Sciatic nerve (tissue), 2 donors: ENCODE measurements around the gene TMEM238. TPM values are rescaled to one million over a fixed set of nuclear protein-coding genes. Genes with fewer than 3 reads are reported as not detected.
A peak's percentile ranks its signal among the peaks of the same experiment; 100 is the strongest.
"Not testable (repeated sequence)": the region's sequence is repeated elsewhere in the genome, so short reads cannot be mapped to it uniquely, and the experiment has no call there.

Source experiments
- ATAC-seq: fragments of 200-7000 bp; cut with Tn5 transposase; one replicate; pipeline ENCODE4 v1.9.1; 2020; ENCODE audit warnings: mild to moderate bottlenecking, moderate library complexity
- DNase-seq: peaks from one replicate; pipeline ENCODE4 v3.0.0-alpha.2; 2020; ENCODE audit warnings: low spot score
- intact Hi-C: fragments of 100-400 bp; cut with DNase I; formaldehyde crosslinking; loops from one replicate; pipeline ENCODE4 v1.14.2; 2022
- total RNA-seq: library from RNA; stranded (reverse); fragmentation: NEBNext Ultra II Directional; extraction: Animal tissue kit (Norgen Biotek cat#: 25700); gene quantifications from one replicate; pipeline ENCODE4 v1.2.1, GENCODE V29; 2021
- donor health status: DM: no; HTN: no; CAD: no.
- donor health status: DM: no; HTN: no; CAD: no.

The TMEM238 gene
- total RNA-seq, 1 donor from 2014 or later = 2.9 TPM

DNA sequence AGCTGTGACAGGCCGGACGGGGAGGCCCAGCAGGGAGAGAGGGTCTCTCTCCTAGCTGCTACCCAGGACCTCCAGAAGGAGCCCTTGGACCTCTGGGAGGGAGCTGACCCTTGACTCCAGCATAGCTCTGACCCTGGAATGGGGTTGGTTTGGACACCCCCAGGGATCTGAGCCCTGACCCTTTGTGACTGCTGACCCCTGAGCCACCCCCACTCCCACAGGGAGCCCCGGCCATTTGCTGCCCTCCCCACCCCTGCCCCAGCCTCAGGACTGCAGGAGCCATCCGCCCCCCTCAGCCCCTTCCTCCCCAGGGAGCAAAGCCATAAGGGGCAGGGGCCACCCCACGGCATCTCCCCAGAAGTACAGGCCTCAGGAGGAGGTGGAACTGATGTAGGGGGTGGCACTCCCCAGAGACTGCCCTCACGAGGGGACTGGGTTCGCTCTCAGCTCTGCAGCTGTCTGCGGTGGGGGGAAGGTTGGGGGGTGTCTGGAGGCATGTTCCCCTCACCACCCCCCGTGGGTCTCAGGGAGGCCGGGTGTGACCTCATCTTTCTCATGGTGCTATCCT, 36.6 kb downstream of the TMEM238 start:
- intact Hi-C loops = no loop called here
- DNase-seq (no peak), ATAC-seq (no peak)

DNA sequence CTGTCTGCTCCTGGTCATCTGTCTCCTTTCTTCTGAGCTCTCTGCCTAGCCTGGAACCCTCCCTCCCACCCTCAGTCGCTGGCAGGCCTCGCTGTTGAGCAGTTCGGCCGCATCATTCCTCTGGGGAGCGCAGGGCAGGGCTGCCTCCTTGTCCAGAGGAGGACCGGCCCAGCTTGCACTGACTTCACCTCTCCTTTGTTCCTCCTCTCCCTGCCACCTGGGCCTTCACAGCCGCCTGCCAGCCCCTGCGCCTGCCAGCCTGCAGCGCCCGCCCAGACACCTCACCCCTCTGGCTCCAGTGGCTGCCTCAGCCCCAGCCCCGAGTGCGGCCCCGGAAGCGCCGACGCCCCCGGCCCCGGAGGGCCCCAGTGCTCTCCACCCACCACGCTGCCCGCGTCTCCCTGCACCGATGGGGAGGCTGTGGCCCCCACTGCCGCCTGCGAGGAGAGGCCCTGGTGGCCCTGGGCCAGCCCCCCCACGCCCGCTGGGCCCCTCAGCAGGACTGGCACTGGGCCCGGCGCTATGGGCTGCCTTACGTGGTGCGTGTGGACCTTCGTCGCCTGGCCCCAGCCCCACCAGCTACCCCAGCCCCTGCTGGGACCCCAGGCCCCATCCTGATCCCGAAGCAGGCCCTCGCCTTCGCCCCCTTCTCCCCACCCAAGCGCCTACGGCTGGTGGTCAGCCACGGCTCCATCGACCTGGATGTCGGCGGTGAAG, 37.2 kb downstream of the TMEM238 start:
- ATAC-seq (peak; percentile 23), DNase-seq (no peak)
- intact Hi-C loops = no loop called here

DNA sequence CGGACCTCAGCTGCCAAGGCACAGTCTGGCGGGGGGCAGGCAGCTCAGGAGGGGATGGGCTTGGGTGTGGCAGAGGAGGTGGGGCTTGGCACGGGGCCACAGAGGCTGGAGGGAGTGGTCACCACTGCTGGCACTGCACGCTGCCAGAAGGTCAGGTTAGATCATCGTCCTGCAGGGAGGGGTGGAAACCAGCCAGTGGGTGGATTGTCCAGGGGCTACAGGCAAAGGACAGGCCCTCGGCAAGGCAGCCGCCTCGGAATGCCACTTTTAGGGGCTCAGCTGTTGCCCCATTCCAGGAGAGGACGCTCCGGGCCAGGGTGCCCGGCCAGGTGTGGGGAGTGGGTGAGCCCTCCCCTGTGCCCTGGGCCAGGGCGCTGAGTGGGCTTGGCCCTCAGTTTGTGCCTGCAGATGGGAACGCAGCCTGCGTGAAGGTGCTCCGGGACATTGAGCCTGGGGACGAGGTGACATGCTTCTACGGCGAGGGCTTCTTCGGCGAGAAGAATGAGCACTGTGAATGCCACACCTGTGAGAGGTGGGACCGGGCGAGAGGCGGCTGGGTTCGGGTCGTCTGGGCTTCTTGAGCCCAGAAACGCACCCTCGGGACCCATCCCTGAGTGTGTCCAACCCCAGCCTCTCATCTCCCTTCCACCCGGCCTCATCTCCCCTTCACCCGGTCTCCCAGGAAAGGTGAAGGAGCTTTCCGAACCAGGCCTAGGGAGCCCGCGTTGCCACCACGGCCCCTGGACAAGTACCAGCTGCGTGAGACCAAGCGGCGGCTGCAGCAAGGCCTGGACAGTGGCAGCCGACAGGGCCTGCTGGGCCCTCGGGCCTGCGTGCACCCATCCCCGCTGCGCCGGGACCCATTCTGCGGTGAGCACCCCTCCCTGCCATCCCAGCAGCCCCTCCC, 38.0 kb downstream of the TMEM238 start:
- ATAC-seq (peak; percentile 55), DNase-seq (peak; percentile 81)
- intact Hi-C loops = no loop called here

DNA sequence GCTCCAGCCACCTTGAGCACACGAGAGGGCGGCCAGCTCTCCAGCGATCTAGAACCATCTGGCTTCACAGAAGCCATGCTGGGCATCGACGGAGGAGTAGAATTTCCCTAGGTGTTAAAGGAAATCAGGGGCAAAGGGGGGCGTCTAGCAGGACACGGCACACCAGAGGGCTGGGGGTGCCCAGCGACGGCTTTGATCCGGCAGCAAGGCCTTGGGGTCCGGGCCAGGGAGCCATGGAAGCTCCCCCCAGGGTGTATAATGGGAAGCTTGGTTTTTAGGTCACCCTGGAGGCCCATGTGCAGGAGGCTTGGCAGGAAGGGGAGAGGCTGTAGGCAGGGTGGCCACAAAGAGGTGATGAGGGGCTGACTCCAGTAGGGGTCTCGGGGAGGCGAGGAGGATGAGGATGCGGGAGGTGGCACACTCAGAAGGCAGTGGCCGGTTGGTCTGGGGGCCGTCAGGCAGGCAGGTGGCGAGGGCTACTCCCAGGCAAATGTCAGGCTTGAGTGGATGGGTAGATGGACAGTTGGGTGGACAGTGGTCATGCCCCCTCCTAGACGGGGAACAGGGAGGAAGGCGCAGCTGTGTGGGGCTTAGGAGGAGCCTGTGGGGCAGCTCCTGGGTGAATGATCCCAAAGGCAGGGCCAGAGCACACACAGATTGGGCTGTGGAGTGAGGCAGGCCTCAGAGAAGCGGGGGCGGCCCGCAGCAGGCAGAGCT, 38.8 kb downstream of the TMEM238 start:
- intact Hi-C loops = no loop called here

DNA sequence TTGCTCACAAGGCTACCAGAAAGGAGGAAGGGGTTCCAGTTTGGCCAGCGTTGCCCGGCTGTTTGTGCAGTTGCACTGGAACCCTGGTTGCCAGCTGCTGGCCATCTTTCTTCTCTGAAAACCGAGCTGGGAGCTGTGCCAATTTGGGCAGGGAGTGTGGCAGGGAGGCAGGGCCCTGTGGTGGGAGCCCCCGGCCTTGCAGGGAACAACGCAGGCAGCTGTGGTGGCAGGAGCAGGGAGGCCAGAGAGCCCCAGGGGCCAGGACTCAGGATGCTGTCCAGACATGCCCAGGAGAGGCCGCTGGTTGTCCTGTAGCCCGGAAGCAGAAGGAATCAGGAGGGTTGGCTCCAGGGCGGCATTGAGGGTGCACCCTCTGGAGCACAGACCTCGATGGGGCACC, 39.6 kb downstream of the TMEM238 start:
- ATAC-seq = no peak
- intact Hi-C loops = no loop called here
- DNase-seq = no peak

More for the DNA sequence above, 38.8 kb downstream of the TMEM238 start:
- ATAC-seq (no peak), DNase-seq (no peak)

DNA sequence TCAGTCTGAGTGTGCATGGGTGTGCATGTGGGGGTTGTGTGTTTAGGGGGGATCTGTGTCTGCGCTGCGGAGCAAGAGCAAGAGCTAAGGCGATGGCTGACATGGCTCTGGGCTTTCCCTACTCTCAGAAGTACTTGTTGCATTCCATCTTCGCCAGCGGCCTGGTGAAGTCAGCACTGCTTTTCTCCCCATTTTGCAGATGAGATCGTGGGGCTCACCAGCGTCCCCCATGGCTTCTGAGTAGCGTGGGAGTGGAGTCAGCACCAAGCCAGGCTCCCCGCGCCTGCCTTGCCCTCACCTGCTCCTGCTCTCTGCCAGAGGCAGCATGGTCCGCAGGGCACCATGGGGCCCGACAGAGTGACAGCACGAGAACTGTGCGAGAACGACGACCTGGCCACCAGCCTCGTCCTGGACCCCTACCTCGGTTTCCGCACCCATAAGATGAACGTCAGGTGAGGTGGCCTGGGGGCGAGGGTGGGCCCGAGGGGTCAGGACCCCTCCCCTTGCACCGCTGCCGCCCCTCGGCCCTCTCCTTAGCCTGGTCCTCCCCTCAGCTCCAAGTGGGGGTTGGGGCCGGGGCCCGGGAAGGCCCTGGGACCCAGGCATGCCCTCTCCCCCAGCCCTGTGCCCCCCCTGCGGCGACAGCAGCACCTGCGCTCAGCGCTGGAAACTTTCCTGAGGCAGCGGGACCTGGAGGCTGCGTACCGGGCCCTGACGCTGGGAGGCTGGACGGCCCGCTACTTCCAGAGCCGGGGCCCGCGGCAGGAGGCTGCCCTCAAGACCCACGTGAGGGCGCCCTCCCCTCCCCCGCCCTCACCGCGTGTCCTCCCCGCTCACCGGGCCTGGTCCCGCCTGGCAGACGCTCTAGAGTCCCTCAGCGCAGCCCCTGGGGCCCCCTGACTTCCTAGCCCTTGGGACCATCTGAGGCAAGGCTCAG, 42.2 kb downstream of the TMEM238 start:
- ATAC-seq (no peak), DNase-seq (no peak)
- intact Hi-C loops = no loop called here

DNA sequence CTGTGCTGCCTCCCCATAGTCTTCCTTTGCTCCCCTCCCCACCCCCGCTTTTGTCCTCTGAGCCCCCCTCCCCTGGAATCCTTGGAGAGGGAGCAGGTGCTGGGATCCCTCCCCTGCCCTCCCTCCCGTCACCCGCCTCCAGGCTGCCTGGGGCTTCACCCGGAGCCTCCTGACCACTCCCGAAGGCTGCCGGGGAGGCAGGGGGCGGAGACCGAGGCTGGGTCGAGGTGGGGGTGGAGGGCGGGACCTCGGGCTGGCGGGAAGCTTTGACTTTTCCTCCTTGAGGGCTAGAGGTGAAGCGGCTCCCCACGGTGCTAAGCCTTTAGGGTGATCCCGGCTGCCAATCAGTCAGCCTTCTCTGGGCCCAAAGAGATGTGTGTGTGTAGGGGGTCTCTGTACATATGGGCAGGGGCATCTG, 42.9 kb downstream of the TMEM238 start:
- no peak for ATAC-seq

DNA sequence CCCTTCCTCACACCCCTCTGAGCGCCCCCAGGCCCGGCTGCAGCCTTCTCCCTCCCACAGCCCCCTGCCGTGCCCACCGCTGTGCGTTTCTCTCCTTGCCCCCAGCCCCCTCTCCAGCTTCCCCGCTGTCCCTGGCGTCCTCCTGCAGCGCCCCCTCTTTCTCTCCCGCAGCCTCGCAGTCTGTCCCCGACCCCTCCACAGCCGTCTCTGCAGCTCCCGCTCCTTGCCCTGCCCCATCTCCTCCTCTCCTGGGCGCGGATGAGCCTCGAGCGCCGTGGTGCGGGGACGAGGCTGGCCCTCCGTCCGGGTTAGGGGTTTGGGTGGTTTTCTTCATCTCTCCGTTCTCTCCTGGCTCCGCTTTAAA, 43.3 kb downstream of the TMEM238 start:
- ATAC-seq = no peak
- DNase-seq = no peak
- intact Hi-C loops = no loop called here

More for the DNA sequence above, 42.9 kb downstream of the TMEM238 start:
- intact Hi-C loops = no loop called here
- DNase-seq = peak; percentile 84

DNA sequence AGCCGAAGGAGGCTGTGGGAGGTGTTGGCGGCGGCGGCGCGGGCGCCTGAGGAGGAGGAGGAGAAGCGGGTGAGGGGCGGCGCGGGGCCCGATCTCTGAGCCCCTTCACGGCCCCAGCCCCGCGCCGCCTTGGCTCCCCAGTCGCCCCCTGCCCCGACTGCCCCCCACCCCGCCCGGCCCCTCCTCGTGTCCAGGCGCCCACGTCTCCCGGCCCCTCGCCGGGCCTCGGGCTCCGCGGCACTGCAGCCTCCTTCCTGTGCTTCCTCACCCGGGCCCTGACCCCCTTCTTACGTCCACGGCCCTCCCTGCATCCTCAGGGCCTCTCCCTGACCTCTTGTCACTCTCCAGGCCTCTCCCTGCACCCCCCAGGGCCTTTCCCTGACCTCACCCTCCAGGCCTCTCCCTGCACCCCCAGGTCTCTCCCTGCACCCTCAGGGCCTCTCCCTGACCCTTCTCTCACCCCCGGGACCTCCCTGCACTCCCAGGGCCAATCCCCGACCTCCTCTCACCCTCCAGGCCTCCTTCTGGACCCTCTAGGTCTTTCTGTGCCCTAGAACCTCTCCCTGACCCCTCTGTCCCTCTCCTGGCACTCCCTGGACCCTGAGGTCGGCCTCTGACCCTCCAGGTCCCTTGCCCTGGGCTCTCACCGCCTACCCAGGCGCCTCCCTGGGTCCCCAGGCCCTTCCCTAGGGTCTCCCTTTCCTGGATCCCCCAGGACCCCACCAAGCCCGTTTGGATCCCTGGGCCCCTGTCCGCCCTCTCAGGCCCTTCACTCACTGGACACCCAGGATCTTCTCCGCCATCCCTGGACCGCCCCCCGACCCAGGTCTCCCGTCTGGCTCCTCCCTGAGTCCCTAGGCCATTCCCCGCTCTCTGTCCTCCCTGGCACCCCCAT, 44.0 kb downstream of the TMEM238 start:
- ATAC-seq (no peak), DNase-seq (no peak)
- intact Hi-C loops = no loop called here

DNA sequence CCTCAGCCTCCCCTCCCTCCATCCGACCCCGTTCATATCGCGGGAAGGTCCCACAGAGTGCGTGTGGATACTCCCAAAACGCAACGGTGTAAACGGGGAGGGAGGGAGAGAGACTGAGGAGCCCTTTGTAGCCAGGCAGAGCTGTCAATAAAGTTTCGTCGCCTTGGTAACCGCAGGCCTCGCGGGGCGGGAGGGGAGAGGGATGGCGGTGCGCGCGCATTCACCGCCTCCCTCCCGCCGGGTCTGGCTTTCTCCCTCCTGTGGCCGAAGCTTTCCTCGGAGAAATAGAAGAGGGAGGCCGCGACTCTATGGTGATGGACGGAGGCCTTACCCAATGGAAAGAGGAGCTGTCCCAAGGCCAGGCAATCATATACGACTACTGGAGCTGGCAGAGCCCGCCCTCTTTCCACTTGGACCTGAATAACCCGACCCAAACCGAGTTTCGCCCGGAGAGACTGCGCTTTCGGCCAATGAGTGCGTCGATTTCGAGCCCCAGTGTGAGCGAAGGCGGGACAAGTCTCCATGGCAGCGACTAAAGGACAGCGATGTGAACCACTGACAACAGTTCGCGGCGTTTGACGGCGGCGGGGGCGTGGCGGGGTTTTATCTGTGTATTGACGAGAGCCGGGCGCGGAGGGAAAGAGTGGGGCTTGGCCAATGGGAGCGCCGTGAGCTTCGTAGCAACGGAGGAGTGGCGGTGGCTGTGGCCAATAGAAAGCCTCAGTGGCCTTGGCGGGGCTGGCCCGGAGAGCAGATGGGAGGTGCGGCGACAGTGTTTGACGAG, 44.8 kb downstream of the TMEM238 start, which contains the start of gene KMT5C:
Gene KMT5C (plus strand): TSS at position 772 of the 784 bp plus-strand sequence. CDS start 2,061 bp downstream, outside the sequence.
- ATAC-seq = peak; percentile 96
- intact Hi-C loops = no loop called here
- DNase-seq = peak; percentile 100

DNA sequence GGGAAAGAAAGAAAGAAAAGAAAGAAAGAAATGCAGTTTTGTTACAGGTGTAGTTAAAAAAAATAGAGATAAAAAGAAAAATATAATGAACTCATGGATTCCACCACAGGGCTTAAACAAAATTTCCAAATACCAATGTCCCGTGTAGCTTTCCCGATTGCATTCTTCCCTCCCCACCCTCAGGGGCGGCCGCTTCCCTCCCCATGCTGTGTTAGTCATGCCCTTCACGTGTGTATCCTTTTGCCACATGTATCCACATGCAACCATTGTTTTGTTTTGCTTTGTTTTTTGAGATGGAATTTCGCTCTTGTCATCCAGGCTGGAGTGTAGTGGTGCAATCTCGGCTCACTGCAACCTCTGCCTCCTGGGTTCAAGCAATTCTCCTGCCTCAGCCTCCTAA, 48.0 kb downstream of the TMEM238 start:
- ATAC-seq = no peak
- intact Hi-C loops = no loop called here
- DNase-seq = no peak

DNA sequence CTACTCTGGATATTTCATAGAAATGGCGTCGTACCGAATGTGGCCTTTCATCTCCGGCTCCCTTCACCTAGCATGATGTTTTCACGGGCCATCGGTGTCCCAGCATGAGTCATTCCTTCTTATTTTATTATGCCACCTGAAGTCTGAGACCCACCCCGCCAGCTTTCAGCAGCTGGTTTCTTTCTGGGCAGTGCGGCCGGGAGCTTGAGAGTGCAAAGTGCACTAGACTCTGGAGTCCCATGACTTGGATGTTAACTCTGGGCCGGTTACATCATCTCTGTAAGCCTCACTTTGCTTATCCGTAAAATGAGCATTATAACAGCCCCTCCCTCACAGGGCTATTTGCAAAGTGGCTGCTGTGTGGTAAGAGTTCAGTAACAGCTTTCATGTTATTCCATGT, 50.2 kb downstream of the TMEM238 start:
- ATAC-seq = no peak

DNA sequence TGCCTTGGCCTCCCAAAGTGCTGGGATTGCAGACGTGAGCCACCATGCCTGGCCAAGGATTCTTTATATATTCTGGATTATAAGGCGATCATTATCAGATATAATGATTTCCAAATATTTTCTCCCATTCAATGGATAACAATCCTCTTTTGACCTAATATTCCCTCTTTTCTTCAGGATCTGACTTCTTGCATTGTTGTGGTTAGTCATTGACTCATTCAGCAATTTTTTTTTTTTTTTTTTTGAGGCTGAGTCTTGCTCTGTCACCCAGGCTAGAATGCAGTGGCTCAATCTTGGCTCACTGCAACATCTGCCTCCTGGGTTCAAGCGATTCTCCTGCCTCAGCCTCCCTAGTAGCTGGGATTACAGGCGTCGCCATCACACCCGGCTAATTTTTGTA, 54.3 kb downstream of the TMEM238 start:
- not testable (repeated sequence) for ATAC-seq

More for the DNA sequence above, 50.2 kb downstream of the TMEM238 start:
- intact Hi-C loops = no loop called here
- no peak for DNase-seq

More for the DNA sequence above, 54.3 kb downstream of the TMEM238 start:
- intact Hi-C loops, DNase-seq: not testable (repeated sequence)
